ENCODE results near the gene PSRC1.

GRCh38 chr1:109256971-109257681 is 25.8 kb downstream of the PSRC1 start:
- TF ChIP-seq CTCF (conservative IDR thresholded peaks at IDR 0.05; ENCODE audit: low read length) (no peak), EZH2phosphoT487 (IDR thresholded peaks at IDR 0.05; ENCODE audit: borderline replicate concordance) (no peak)
